Liver (tissue), 3 donors: ENCODE data around the gene SETD5.

Experiments
- GABPA ChIP-seq, 2 donors: IDR thresholded peaks in 1 of 2; conservative IDR thresholded peaks in 1 of 2; 2 replicates each; pipeline ENCODE4 v1.6.1; 2016; ENCODE audit warnings: antibody characterized with exemption in 2 of 2, mild to moderate bottlenecking in 1 of 2, moderate library complexity in 1 of 2
- HNF4A ChIP-seq, 2 donors: conservative IDR thresholded peaks; 2 replicates each; pipeline ENCODE4 v1.6.1; 2016; ENCODE audit warnings: antibody characterized with exemption in 2 of 2, mild to moderate bottlenecking in 2 of 2
- HNF4G ChIP-seq: IDR thresholded peaks from 2 replicates; pipeline ENCODE4 v1.6.1; 2016; ENCODE audit warnings: antibody characterized with exemption
- JUND ChIP-seq, 2 donors: IDR thresholded peaks; 2 replicates each; pipeline ENCODE4 v1.6.1; 2016; ENCODE audit warnings: antibody characterized with exemption in 2 of 2
- SP1 ChIP-seq: IDR thresholded peaks from 2 replicates; pipeline ENCODE4 v1.6.1; 2018; ENCODE audit warnings: antibody characterized with exemption, mild to moderate bottlenecking
- TAF1 ChIP-seq: conservative IDR thresholded peaks from 2 replicates; pipeline ENCODE4 v1.6.1; 2016; ENCODE audit warnings: antibody characterized with exemption, mild to moderate bottlenecking
- YY1 ChIP-seq: IDR thresholded peaks from 2 replicates; pipeline ENCODE4 v1.6.1; 2016; ENCODE audit warnings: antibody characterized with exemption, mild to moderate bottlenecking
- TF ChIP-seq, protein P1 (sequence below): IDR thresholded peaks from 2 replicates; pipeline ENCODE4 v1.6.1; 2016; ENCODE audit warnings: antibody characterized with exemption
- TF ChIP-seq, protein P2 (sequence below): fragments of 150-350 bp; IDR thresholded peaks from 2 replicates; pipeline ENCODE4 v1.5.1; 2017; ENCODE audit warnings: improper control_type of control experiment, low read depth, low read length; ENCODE audit not compliant: missing input control
- TF ChIP-seq, protein P3 (sequence below): IDR thresholded peaks from 2 replicates; pipeline ENCODE4 v1.6.1; 2016; ENCODE audit warnings: antibody characterized with exemption
- donor health status: healthy.
- donor health status: healthy.

DNA sequence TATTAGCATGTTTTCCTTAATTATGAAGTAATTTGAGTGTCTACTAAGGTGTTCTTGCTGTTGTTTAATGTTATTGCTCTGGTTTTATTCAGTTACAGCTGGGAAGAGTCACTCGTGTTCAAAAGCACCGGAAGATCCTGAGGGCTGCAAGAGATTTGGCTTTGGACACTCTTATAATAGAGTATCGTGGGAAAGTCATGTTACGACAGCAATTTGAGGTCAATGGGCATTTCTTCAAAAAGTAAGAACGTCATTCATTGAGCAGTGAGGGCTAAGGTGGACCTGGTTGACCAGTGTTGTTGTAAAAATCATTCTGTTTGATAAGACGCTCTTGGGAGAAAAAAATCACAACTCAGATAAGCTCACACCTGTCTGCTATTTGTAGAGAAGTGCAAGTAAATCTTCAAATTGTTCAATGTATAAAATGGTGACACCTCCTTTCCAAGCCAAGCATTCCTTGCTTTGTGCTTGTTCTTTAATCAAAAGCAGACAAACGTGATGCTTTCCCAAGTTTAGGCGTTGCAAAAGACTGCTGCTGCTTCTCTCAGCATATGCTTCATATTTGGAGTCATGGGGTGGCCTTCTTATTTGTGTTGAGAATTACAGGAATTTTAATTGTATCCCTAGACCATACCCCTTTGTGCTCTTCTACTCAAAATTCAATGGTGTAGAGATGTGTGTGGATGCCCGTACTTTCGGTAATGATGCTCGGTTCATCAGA lies 44.2 kb downstream of the SETD5 start:
- TF ChIP-seq, protein P1, sequence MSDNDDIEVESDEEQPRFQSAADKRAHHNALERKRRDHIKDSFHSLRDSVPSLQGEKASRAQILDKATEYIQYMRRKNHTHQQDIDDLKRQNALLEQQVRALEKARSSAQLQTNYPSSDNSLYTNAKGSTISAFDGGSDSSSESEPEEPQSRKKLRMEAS: no peak
- TF ChIP-seq, protein P2, sequence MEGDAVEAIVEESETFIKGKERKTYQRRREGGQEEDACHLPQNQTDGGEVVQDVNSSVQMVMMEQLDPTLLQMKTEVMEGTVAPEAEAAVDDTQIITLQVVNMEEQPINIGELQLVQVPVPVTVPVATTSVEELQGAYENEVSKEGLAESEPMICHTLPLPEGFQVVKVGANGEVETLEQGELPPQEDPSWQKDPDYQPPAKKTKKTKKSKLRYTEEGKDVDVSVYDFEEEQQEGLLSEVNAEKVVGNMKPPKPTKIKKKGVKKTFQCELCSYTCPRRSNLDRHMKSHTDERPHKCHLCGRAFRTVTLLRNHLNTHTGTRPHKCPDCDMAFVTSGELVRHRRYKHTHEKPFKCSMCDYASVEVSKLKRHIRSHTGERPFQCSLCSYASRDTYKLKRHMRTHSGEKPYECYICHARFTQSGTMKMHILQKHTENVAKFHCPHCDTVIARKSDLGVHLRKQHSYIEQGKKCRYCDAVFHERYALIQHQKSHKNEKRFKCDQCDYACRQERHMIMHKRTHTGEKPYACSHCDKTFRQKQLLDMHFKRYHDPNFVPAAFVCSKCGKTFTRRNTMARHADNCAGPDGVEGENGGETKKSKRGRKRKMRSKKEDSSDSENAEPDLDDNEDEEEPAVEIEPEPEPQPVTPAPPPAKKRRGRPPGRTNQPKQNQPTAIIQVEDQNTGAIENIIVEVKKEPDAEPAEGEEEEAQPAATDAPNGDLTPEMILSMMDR: no peak
- TF ChIP-seq HNF4A (conservative IDR thresholded peaks at IDR 0.05) (no peak), SP1 (no peak), YY1 (no peak), GABPA (IDR thresholded peaks at IDR 0.05 in 1 of 2, conservative IDR thresholded peaks at IDR 0.05 in 1 of 2) (no peak), HNF4G (no peak), TAF1 (no peak), JUND (IDR thresholded peaks at IDR 0.05) (no peak)
- TF ChIP-seq, protein P3, sequence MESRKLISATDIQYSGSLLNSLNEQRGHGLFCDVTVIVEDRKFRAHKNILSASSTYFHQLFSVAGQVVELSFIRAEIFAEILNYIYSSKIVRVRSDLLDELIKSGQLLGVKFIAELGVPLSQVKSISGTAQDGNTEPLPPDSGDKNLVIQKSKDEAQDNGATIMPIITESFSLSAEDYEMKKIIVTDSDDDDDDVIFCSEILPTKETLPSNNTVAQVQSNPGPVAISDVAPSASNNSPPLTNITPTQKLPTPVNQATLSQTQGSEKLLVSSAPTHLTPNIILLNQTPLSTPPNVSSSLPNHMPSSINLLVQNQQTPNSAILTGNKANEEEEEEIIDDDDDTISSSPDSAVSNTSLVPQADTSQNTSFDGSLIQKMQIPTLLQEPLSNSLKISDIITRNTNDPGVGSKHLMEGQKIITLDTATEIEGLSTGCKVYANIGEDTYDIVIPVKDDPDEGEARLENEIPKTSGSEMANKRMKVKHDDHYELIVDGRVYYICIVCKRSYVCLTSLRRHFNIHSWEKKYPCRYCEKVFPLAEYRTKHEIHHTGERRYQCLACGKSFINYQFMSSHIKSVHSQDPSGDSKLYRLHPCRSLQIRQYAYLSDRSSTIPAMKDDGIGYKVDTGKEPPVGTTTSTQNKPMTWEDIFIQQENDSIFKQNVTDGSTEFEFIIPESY: no peak
